ENCODE results near the gene CSPG4. TPM values are rescaled to one million over a fixed set of nuclear protein-coding genes. Genes with fewer than 3 reads are reported as not detected.
A peak's percentile ranks its signal among the peaks of the same experiment; 100 is the strongest.

CSPG4 gene
- total and polyA plus RNA-seq, 9 of the 15 experiments (the other 6 are each of a cell fraction or from before 2014, with no cell fraction given): under 0.01 to 0.07 (median 0.04) TPM; not detected in 5

DNA sequence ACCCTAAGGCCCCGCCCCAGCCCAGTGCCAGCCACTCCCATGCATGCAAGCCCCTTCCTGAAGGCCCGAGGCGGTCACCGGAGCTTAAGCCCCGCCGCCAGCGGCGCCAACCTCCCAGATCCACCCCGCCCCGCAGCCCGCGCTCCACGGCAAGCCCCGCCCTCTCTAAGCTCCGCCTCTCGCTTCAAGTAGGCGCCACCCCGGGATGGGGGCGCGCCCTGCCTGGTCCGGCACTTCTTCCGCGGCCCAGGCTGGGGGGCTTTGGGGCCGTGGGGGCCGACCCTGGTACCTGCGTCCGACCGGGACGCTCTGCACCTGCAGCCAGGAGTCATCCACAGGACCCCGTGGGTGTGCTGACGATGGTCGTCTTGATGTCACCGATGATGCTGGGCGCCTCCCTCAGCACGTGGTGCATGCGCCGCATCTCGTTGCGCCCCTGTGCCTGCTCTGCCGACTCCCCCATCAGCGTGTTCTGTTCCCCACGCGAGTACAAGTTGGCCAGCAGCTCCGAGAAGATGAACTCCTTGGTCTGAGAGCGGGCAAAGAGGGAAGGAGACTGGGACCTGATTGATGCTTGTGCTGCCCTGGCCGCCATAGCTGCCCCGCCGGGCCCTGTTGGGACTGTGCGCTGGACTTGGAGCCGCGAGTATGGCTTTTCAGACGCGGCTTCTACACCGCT, 26.1 kb upstream of the CSPG4 start (continued):
- TF ChIP-seq, protein P1, sequence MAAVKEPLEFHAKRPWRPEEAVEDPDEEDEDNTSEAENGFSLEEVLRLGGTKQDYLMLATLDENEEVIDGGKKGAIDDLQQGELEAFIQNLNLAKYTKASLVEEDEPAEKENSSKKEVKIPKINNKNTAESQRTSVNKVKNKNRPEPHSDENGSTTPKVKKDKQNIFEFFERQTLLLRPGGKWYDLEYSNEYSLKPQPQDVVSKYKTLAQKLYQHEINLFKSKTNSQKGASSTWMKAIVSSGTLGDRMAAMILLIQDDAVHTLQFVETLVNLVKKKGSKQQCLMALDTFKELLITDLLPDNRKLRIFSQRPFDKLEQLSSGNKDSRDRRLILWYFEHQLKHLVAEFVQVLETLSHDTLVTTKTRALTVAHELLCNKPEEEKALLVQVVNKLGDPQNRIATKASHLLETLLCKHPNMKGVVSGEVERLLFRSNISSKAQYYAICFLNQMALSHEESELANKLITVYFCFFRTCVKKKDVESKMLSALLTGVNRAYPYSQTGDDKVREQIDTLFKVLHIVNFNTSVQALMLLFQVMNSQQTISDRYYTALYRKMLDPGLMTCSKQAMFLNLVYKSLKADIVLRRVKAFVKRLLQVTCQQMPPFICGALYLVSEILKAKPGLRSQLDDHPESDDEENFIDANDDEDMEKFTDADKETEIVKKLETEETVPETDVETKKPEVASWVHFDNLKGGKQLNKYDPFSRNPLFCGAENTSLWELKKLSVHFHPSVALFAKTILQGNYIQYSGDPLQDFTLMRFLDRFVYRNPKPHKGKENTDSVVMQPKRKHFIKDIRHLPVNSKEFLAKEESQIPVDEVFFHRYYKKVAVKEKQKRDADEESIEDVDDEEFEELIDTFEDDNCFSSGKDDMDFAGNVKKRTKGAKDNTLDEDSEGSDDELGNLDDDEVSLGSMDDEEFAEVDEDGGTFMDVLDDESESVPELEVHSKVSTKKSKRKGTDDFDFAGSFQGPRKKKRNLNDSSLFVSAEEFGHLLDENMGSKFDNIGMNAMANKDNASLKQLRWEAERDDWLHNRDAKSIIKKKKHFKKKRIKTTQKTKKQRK (IDR thresholded peaks at IDR 0.05; ENCODE audit: borderline replicate concordance, low read depth, low read length): no peak
- TF ChIP-seq NR4A1 (CRISPR knock-in tag; IDR thresholded peaks at IDR 0.05) (no peak), NR4A1 (tag; IDR thresholded peaks at IDR 0.05) (0 out of 2 replicates have a peak, but pooled peaks have one; percentile 23), DACH1 (IDR thresholded peaks at IDR 0.05; ENCODE audit: partially characterized antibody) (no peak), ZNF398 (CRISPR knock-in tag; IDR thresholded peaks at IDR 0.05) (no peak), POLR2A (conservative IDR thresholded peaks at IDR 0.05) (peak; percentile 69), ZNF143 (CRISPR knock-in tag; IDR thresholded peaks at IDR 0.05) (no peak), KLF6 (CRISPR knock-in tag; IDR thresholded peaks at IDR 0.05; ENCODE audit: borderline replicate concordance) (no peak), ZBTB7A (IDR thresholded peaks at IDR 0.05; ENCODE audit: borderline replicate concordance, control insufficient read depth, low read depth, low read length) (peak; percentile 36; the same call in 1 of the 2 replicates), TGIF2 (CRISPR knock-in tag; IDR thresholded peaks at IDR 0.05) (no peak), RBM17 (IDR thresholded peaks at IDR 0.05; ENCODE audit: borderline replicate concordance, low read depth, low read length) (no peak), ZNF511 (CRISPR knock-in tag; IDR thresholded peaks at IDR 0.05) (peak; percentile 95), ID3 (CRISPR knock-in tag; IDR thresholded peaks at IDR 0.05) (no peak), ID3 (tag; IDR thresholded peaks at IDR 0.05) (0 out of 2 replicates have a peak, but pooled peaks have one; percentile 47), FOSL1 (tag; conservative IDR thresholded peaks at IDR 0.05) (no peak; the same call in 1 of the 2 replicates)
- TF ChIP-seq, protein P2, sequence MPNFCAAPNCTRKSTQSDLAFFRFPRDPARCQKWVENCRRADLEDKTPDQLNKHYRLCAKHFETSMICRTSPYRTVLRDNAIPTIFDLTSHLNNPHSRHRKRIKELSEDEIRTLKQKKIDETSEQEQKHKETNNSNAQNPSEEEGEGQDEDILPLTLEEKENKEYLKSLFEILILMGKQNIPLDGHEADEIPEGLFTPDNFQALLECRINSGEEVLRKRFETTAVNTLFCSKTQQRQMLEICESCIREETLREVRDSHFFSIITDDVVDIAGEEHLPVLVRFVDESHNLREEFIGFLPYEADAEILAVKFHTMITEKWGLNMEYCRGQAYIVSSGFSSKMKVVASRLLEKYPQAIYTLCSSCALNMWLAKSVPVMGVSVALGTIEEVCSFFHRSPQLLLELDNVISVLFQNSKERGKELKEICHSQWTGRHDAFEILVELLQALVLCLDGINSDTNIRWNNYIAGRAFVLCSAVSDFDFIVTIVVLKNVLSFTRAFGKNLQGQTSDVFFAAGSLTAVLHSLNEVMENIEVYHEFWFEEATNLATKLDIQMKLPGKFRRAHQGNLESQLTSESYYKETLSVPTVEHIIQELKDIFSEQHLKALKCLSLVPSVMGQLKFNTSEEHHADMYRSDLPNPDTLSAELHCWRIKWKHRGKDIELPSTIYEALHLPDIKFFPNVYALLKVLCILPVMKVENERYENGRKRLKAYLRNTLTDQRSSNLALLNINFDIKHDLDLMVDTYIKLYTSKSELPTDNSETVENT (CRISPR knock-in tag; IDR thresholded peaks at IDR 0.05): peak; percentile 67; the same call in 1 of the 2 replicates
- TF ChIP-seq, protein P3, sequence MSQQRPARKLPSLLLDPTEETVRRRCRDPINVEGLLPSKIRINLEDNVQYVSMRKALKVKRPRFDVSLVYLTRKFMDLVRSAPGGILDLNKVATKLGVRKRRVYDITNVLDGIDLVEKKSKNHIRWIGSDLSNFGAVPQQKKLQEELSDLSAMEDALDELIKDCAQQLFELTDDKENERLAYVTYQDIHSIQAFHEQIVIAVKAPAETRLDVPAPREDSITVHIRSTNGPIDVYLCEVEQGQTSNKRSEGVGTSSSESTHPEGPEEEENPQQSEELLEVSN (IDR thresholded peaks at IDR 0.05; ENCODE audit: borderline replicate concordance in 1 of 2, extremely low read depth in 1 of 2, insufficient read depth in 1 of 2, insufficient read length in 1 of 2, low read depth in 1 of 2, low read length in 1 of 2, poor library complexity in 1 of 2, severe bottlenecking in 1 of 2): peak; percentile 84 to 93
